MV-4-11 (cell line): ENCODE results near the gene ABLIM2.
A peak's percentile ranks its signal among the peaks of the same experiment; 100 is the strongest.

Source experiments
- DNase-seq: peaks from one replicate; lab custom pipeline; 2025; lab: John Stamatoyannopoulos, UW

Gene ABLIM2

DNA sequence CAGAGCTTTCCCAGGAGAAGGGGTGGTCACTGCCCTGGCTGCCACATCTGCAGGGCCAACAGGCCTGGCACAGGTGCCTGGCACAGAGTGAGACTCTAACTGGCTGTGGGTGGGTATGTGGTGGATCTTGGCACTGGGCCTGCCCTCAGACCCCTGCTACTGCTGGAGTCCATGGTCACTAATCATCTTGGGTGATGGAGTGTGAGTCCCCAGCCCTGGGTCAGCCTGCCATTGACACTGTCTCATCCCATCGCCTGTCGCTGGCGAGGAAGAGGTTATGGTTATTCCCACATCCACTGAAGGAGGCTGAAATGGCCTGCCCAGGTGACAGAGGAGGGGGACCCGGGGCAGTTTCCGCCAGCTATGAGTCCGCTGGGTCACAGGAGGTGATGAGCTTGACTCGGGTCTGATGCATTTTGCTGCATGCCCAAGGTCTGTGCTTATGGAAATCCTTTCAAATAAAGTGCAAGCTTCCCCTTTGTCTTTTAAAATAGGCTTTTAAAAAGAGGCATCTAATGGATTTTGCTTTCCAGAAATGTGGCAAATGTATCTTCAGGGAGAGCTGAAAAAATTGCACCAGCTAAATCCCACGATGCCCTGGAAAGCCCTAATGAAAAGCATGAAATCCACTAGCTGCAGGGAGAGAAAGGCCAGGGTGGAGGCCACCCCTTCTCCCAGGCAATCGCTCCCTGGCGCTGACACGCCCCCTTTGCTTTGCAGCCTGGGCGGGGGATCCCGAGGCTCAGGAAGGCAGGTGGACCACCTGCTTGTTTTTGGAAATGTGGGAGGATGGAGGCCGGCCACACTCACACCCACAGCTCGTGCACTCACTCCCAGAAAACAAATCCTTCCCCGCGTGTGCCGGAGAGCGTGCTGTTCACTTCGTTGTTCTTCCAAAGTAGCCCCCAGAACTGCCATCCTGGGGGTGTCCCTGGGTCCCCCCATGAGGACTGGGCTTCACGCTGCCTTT, 54.9 kb downstream of the ABLIM2 start:
- DNase-seq, result no peak

DNA sequence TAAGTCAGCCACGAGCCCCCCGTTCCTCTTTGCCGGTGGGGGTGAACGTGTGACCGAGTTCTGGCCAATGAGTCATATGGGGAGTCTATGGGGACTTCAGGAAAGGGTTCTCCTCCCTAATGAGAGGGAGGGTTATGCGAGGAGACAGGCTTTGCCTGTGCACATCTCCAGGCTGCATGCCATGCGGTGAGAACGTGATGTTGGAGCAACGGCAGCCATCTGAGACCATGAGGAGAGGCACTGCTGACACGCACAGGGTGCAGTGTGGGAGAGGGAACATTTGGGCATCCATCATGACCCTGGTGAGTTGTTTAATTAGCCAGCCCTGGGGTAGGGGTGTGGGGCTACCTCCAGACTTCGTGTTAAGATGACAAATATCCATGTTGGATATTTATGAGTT, 55.8 kb downstream of the ABLIM2 start:
- no peak for DNase-seq

DNA sequence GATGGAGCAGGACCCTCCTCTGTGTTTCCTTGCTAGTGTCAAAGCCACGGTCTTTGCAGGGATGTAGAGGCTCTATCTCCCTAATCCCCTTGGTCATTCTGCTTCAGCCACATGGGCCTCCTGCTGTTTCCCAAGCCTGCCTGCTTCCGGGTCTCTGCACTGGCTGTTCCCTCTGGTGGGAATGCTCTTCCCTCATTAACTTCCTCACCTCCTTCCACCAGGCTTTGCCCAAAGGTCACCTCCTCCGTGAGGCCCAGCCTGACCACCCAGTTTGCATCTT, 56.6 kb downstream of the ABLIM2 start:
- DNase-seq, result no peak

DNA sequence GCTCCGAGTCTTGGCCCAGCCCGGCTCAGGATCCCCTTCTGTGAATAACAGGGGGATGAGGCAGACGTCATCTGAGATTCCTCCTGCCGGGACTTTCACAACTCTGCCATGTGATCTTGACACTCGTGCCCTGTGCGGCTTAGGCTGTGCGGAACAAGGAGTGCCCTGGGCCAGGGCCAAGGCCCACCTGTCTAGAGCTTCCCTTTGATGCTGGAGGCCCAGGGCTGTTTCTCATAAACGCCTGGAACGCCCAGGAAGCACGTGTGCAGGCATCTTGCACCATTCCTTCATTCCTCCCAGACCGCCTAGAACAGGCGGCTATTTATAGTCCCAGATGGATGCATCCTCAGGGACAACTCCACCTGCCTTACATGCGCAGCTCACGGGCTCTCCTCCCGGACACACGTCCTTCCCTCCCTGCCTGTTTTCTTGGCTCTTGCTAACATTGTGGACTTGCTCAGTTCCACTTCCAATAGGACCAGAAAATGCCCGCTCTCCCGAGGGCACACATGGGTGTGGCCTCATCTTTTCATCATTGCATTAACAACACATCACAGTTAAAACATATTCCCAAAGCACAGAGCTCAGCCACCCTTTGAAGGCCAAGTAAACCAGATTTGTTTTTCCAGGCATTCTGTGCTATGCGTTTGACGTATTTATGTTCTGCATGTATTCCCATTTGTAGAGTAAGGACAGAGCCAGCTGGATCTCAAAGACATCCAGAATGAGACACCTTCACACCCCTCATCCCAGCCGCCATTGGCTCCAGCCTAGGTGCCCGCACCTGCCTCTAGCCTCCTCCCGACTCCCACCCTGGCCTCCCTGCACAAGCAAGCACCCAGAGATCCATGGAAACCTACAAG, 57.2 kb downstream of the ABLIM2 start:
- DNase-seq, result no peak

DNA sequence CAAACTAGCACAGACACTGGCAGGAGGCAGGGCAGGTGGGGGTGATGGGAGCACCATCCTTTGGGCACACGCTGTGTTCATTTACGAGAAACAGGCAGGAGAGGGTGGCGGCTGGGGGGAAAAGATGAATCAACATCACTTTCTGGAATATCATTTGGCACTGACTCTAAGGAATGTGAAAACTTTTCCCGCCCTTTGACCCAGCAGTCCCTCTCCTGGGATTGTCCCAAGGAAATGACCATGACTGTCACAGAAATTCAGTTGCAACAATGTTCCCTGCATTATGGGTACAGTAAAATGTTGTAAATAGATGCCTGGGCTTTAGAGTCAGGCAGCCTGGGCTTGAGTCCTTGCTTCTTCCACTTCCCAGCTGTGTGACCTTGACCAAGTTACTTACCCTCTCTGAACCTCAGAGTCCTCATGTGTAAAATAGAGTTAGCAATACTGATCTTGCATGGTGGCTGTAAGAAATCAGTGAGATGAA, 58.6 kb downstream of the ABLIM2 start:
- DNase-seq, result no peak

DNA sequence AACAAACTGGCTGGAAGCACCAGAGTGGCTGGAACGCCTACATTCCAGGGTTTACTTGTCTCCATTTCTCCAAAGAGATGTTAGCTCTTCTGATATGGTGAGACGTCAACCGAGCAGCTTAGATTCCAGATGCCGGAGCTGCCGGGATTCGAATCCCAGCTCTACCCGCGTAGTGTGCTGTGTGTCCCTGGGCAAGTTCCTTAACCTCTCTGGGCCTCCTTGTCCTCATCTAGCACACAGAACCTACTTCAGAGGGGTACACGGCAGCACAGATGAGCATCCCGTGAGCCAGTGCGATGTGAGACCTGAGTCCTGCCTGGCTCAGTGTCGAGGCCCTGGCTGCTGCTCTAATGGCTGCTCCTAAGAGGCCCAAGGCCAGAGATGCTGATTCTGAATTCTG, 60.1 kb downstream of the ABLIM2 start:
- no peak for DNase-seq

DNA sequence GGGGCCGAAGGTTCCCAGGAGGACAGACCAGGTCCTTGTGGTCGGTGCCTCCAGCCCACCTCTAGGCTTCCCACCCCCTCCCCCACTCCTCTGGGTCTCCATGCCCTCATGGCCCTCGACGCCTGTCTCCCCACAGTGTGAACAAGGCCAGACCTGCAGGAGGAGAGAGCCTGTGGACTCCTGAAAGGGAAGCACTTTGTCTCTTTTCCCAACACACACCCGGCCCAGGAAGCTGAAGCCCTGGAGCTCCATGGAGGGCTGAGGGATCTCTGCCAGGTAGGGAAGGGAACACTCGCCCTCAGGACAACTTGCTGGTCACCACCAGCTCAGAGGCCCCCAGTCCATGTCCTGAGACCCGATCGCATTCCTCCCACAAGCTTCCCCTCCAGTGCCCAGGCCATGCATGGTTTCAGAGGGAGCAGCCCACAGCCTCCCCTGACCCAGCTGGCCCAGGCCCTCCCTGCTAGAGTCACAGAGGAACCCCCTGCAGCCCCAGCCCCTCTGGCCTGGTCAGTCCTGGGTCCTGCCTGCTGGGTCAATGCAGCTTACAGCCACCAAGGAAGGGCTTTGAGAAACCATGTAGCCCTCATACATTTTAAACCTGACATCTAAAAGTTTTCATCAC, 60.8 kb downstream of the ABLIM2 start:
- DNase-seq, result no peak

DNA sequence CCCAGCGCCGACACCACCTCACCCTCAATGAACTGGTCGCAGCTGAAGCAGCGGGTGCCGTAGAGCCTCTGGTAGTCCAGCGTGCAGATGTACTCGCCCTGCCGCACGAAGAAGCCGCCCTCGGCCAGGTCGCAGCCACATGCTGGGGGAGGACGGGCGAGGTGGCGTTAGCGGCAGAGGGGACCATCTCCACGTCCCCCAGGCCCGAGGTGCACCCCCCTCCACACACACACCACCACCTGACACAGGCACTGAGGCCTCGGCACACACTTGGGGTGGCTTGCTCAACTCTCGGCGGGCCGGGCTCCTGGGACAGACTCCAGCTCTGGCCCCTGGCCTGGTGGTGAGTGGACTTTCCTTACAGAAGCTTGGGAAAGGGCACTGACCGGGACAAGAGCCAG, 61.5 kb downstream of the ABLIM2 start:
- no peak for DNase-seq

DNA sequence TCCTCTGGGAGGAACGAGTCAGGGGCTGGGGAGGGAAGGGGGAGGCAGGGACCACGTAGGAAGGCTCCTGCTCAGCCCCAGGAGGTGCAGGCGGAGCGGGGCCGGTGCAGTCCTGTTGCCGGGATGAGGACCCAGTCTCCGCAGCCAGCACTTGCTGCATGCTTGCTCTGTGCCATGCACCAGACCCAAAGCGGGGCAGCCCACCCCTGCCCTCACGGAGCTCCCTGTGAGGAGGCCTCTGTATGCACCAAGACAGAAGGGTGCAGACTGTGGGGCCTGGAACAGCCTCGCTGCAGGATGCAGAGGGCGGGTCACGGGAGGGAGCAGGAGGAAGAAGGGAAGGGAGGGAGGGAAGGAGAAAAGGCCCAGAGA, 61.9 kb downstream of the ABLIM2 start:
- no peak for DNase-seq

DNA sequence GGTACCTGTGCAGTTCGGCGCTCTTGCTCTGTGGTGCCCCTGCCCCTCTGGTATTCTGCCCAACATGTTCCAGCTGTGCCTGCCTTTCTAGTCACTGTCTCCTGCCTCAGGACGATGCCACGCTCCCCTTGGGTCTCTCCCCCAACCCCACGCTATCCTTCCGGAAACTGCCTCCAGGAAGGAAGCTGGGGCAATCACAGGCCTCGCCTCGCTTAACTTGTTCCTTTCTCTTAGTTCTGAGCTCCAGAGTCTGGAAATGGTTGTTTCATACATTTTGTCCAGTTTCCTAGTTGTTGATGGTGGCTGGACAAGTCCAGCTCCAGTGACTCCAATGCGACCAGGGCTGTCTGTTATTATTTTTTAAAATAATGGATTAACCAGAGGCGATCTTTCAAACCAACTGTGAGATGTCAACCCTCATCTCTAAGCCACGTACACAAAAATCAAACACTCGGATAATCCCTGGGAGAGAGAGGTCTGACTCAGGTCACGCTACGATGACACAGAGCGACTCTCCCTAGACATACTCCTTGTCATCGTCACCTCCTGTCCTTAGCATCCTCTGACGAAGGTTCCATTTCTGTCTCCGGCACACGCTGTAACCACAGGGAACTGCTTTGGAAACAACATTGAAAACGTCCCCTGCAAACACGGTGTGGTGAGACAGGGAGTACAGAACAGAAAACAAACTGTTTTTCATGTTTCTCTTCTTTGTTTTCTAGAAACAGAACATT, 62.5 kb downstream of the ABLIM2 start:
- no peak for DNase-seq

DNA sequence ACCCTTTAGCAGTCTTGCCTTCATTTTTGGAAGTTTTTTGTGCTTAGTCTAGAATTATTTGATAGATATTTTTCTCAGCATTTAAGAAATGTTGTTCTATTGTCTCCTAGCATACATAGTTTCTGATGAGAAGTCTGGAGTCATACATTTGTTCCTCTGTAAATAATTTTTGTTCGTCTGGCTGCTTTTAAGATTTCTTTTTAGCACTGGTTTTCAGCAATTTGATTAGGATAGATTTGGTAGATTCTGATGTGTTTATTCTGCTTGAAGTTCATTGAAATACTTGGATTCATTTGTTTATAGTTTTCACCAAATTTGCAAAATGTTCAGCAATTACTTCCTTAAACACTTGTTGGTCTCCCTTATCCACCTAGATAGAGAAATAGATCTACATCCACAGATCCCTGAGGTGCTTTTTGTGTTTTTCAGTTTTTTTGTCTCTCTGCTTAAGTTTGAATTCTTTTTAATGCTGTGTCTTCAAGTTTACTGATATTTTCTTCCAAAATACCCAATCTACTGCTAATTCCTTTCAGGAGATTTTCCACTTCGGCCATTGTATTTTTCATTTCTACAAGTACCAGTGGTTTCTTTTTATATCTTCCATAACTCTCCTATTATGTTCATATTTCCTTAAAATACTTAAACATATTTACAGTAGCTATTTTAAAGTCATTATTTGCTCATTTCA, 64.9 kb downstream of the ABLIM2 start:
- peak; percentile 14 for DNase-seq

DNA sequence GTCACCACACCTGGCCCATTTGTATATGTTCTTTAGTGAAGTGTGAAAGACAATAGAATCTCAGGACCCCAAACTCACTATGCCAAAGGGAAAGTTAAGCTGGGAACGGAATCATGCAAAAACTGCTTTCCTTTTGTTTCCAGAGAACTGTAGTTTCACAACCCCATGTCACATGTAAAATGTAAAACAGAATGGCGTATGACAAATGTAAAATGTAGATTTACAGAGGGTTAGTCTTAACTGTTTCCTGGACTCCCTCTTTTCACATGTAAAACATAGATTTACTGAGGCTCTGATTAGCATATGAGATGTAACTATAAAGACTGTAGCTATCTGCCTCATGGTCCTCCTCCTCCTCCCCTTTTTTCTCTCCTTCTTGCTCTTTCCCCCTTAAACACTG, 66.3 kb downstream of the ABLIM2 start:
- no peak for DNase-seq

DNA sequence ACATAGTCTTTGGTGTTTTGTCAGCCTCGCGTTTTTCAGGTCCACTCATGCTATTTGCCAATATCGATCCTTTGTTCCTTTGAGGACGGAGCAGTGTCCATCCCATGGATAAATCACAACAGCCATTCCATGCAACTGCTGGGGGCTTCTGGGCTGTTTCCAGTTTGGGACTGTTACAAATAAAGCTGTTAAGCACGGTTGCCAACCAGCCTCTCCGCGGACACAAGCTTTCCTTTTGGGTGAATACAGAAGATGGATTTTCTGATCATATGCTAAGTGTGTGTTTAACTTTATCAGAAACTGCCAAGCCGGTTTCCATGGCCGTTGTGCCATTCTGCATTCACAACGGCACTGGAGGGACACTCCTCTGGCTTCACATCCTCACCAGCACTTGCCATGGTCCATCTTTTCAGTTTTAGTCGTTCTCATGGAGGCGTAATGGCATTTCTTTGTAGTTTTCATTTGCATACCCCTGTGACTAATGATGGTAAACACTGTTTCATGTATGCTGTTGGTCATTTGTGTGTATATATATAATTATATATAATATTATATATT, 67.8 kb downstream of the ABLIM2 start:
- DNase-seq, result no peak

DNA sequence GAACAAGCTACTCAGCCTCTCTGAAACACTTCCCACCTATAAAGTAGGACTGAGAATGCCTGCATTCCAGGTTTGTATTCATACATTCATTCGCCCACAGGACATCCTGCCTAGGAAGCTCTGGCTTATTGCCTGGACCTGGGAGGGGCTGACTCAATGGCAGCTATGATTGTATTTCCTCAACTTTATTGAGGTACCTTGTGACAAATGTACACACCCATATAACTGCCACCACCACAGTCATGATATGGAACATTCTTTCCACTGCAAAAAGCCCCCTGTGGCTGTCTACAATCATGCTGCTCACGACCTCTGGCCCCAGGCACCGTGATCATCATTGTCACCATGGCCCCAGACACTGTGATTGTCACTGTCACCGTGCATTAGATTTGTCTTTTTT, 68.3 kb downstream of the ABLIM2 start:
- no peak for DNase-seq

DNA sequence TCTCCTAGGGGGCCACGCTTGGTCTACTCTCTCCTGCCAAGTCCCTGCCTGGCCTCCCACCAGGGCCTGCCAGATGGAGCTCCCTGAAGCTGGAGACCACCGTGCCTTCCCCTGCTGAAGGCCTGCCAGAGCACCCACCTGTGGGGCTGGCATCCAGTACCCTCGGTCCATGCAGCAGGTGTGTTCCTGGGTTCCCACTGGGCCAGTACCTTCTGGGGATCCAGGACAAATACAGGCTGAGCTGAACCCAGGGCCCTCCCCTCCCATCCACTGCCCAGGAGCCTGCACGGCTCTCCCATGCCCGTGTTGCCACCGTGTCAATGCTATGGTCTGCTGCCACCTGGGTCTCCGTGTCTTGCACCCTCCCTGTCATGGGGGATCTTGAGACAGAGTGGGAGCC, 68.8 kb downstream of the ABLIM2 start:
- no peak for DNase-seq

DNA sequence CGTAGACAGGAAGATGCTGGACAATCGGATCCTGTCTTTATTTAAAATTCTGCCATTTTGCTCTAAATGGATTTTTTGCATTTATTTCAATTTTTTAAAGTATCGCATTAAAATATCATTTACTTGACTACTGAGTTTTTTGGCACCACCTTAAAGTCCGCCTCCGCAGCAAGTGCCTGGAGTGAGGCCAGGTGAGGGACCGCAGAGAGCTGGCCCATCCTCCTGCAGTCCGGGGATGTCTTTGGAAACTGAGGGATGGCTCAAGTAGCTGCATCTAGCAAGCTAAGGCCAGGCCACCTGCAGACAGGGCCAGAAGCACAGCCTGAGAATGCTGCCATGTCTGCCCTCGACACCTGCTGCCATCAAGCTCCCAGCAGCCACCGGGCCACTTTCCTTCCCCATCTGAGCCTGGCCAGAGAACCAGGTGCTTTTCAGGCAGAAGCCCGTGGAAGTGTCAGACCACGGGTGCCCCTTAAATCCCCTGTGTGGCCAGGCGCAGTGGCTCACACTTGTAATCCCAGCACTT, 69.6 kb downstream of the ABLIM2 start:
- no peak for DNase-seq

DNA sequence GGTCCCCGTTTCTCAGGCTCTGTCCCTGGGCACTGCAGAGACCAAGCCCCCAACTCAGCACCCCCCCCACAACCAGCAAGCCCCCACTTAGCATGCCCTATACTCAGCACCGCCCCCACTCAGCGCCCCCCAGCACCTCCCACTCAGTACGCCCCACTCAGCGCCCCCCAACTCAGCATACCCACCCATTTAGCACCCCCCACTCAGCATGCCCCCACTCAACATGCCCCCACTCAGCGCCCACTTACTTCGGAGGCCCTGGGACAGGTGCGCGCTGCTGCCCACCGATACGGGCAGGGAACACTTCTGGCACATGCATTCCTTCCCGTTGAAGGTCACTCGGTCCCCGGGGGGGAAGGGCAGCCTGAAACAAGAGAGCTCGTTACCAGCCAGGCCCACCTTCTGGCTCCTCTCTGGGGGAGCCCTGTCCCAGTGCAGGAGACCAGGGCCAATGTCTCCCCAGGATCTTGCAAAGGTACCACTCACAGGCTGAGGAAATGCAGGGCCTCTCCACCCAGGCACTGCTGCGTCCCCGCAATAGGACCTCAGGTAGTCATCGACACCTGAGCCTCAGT, 70.6 kb downstream of the ABLIM2 start:
- DNase-seq, result no peak

DNA sequence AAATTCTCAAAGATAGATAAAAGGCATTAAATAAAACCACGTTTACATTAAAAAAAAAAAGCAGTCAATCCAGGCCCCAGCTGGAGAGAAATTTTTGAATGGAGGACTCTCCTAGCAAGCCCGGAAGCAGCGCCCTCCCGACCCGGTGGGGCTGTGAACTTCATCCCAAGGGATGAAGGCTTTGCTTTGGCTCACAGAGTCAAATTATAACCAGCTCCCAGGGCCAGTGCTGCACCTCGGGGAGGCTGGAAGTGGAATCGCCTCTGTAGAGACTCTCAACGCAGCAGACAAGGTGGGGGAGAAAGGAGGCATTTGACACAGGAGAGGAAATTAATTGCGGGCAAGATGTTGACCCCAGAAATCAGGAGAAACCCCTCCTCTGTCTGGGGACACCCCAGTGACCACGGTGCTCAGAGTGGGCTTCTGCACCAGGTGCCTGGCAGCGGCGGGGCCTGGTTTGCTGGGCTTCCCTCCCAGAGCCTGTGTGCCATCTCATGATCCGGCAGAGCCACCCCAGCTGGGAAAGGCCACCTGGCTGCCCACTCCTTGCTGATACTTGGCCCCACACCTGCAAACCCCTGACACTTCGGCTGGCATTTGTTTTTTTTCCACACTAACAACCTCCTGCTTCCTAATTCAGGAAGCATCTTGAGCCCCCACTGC, 71.7 kb downstream of the ABLIM2 start:
- DNase-seq, result no peak

DNA sequence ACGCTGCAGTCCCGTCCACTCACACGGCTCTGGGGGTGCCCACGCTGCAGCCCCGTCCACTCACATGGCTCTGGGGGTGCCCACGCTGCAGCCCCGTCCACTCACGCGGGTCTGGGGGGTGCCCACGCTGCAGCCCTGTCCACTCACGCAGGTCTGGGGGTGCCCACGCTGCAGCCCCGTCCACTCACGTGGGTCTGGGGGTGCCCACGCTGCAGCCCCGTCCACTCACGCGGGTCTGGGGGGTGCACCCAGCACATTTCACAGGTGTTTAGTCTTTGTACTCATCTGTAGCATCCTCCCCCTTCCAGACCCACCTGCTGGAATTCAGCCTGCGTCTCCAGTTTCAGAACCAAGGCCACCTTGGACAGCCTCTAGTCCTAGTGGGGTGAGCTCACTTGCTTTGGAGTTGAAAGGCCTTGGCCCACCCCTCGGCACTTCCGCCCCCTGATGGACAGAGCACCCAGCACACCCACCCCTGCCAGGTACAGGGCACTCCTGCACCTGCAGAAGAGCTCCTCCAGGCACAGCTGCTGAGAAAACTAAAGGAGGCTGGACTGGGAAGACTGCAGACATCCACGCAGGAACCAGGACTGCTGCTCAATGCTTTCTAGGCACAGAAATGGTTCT, 73.0 kb downstream of the ABLIM2 start:
- no peak for DNase-seq
